Fibroblast of lung (primary cell): Measurements from ENCODE around the gene INMT. TPM values are rescaled to one million over a fixed set of nuclear protein-coding genes. Genes with fewer than 3 reads are reported as not detected.

Source experiments
- DNase-seq, 2 donors: peaks; one replicate each; pipeline versions ENCODE4 v3.0.0 to v3.0.0-alpha.2; 2010; ENCODE audit warnings: low read depth in 2 of 2
- H2AFZ ChIP-seq: 2 replicates; pipeline ENCODE4 v1.5.1; 2012; ENCODE audit warnings: low read length, control low read depth, inconsistent platforms
- H3K27ac ChIP-seq: 2 replicates; pipeline ENCODE4 v1.5.1; 2011; ENCODE audit warnings: low read length, control low read depth; ENCODE audit not compliant: insufficient read depth
- H3K27me3 ChIP-seq: 2 replicates; pipeline ENCODE4 v1.5.1; 2011; ENCODE audit warnings: mild to moderate bottlenecking, low read length; ENCODE audit not compliant: control insufficient read depth, insufficient read depth
- H3K36me3 ChIP-seq: 2 replicates; pipeline ENCODE4 v1.5.1; 2011; ENCODE audit warnings: low read length; ENCODE audit not compliant: control insufficient read depth, insufficient read depth
- H3K4me1 ChIP-seq: 2 replicates; pipeline ENCODE4 v1.5.1; 2011; ENCODE audit warnings: low read length; ENCODE audit not compliant: control insufficient read depth, insufficient read depth; ENCODE audit errors: extremely low read depth
- H3K4me2 ChIP-seq: 2 replicates; pipeline ENCODE4 v1.5.1; 2011; ENCODE audit warnings: low read length, control low read depth; ENCODE audit not compliant: insufficient read depth; ENCODE audit errors: extremely low read depth
- H3K4me3 ChIP-seq, 4 experiments: fragments of 200-600 bp in 1 of 4; sonication (generic) in 1 of 4; replicated peaks in 1 of 4; 2 replicates each; pipeline ENCODE4 v1.5.1; 2011 to 2016; ENCODE audit warnings: low read length in 4 of 4, low read depth in 3 of 4, mild to moderate bottlenecking in 3 of 4, control low read depth in 2 of 4, inconsistent platforms in 1 of 4, mixed read lengths in 1 of 4; ENCODE audit not compliant: insufficient read depth in 1 of 4; ENCODE audit errors: control extremely low read depth in 1 of 4
- H3K79me2 ChIP-seq: 2 replicates; pipeline ENCODE4 v1.5.1; 2012; ENCODE audit warnings: mild to moderate bottlenecking, low read length, inconsistent platforms; ENCODE audit not compliant: control insufficient read depth, insufficient read depth
- H3K9ac ChIP-seq: 2 replicates; pipeline ENCODE4 v1.5.1; 2011; ENCODE audit warnings: mild to moderate bottlenecking, low read length, control low read depth; ENCODE audit not compliant: insufficient read depth
- H3K9me3 ChIP-seq: 2 replicates; pipeline ENCODE4 v1.5.1; 2012; ENCODE audit warnings: low read depth, low read length; ENCODE audit not compliant: control insufficient read depth, insufficient read depth
- H4K20me1 ChIP-seq: 2 replicates; pipeline ENCODE4 v1.5.1; 2011; ENCODE audit warnings: low read length; ENCODE audit not compliant: control insufficient read depth, insufficient read depth; ENCODE audit errors: extremely low read depth
- EZH2 ChIP-seq: IDR thresholded peaks from 2 replicates; pipeline ENCODE4 v1.5.1; 2012; ENCODE audit warnings: low read length, control low read depth, mild to moderate bottlenecking; ENCODE audit errors: missing control alignments
- polyA plus RNA-seq, 2 donors: library from polyadenylated mRNA; depleted of rRNA in 1 of 2; stranded (reverse) in 1 of 2; unstranded in 1 of 2; fragments of >200 nt; gene quantifications; 2 replicates each; pipeline ENCODE4 v1.2.1, GENCODE V29; 2011 to 2012; ENCODE audit warnings: missing spikeins in 1 of 2
- total RNA-seq: library from RNA; depleted of rRNA; stranded (reverse); fragments of >200 nt; gene quantifications from 2 replicates; pipeline ENCODE4 v1.2.1, GENCODE V29; 2014
- TF ChIP-seq, protein P1 (sequence below), 2 donors: IDR thresholded peaks in 1 of 2; conservative IDR thresholded peaks in 1 of 2; 1 replicate in 1 of 2; 2 replicates in 1 of 2; pipeline ENCODE4 v1.5.1; 2011 to 2012; ENCODE audit warnings: low read length in 2 of 2, control low read depth in 1 of 2, inconsistent platforms in 1 of 2, low read depth in 1 of 2, mild to moderate bottlenecking in 1 of 2

The INMT gene
- total and polyA plus RNA-seq, 2 donors (not counting 1 experiment from before 2014, with no cell fraction given) = 75.8 to 237 TPM

DNA sequence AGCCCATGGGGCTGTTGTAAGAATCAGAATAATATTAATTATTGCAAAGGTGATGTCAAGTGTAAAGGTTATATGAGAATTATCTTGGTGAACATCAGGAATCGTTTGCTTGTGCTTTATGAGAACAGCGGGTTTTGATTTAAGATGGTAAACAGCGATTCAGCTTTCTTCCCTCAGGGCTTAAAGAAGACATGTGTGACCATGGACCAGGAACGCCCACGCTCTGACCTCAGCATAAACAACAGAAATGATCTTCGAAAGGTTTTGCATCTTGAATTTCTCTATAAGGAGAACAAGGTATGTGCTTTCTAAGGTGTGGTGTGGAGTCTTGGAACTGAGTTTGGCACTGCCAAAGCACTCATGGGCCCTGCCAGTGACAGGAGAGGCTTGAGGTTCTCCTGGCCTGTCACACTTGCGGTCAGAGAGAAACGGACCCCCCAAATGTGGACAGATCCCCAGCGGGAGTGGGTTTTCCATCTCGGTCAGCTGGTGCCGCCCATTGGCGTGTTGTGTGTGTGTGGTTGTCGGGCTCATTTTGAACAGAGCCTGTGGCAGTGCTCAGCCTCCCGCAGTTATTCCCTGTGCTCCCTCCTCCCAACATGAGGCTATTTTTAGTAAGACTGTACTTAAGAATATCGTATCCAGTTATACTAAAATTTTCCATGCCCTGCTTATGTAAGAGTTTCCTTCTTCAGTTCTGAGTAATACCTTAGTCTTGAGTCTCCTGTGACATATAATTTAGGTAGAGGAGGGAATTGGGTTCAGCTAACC lies 26.5 kb downstream of the INMT start:
- Histone ChIP-seq H3K9ac (no peak overlapping the region), H3K27me3 (no peaks in the 10 kb centered on the region), H2AFZ (no peak overlapping the region), H3K4me2 (no peak overlapping the region), H3K9me3 (no peaks in the 10 kb centered on the region), H3K36me3 (peaks cover 5% of the 10 kb centered on the region), H3K27ac (no peak overlapping the region), H3K79me2 (peaks cover 1% of the 10 kb centered on the region), H3K4me3 (no peak overlapping the region), H3K4me1 (peaks cover 3% of the 10 kb centered on the region), H4K20me1 (no peaks in the 10 kb centered on the region)
- TF ChIP-seq, protein P1, sequence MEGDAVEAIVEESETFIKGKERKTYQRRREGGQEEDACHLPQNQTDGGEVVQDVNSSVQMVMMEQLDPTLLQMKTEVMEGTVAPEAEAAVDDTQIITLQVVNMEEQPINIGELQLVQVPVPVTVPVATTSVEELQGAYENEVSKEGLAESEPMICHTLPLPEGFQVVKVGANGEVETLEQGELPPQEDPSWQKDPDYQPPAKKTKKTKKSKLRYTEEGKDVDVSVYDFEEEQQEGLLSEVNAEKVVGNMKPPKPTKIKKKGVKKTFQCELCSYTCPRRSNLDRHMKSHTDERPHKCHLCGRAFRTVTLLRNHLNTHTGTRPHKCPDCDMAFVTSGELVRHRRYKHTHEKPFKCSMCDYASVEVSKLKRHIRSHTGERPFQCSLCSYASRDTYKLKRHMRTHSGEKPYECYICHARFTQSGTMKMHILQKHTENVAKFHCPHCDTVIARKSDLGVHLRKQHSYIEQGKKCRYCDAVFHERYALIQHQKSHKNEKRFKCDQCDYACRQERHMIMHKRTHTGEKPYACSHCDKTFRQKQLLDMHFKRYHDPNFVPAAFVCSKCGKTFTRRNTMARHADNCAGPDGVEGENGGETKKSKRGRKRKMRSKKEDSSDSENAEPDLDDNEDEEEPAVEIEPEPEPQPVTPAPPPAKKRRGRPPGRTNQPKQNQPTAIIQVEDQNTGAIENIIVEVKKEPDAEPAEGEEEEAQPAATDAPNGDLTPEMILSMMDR (conservative IDR thresholded peaks at IDR 0.05 in 1 of 2, IDR thresholded peaks at IDR 0.05 in 1 of 2; ENCODE audit: low read depth in 1 of 2, low read length in 2 of 2) = no peak
- TF ChIP-seq EZH2 = no peak
- peak in 1 of 2 donors; percentile 50 for DNase-seq

DNA sequence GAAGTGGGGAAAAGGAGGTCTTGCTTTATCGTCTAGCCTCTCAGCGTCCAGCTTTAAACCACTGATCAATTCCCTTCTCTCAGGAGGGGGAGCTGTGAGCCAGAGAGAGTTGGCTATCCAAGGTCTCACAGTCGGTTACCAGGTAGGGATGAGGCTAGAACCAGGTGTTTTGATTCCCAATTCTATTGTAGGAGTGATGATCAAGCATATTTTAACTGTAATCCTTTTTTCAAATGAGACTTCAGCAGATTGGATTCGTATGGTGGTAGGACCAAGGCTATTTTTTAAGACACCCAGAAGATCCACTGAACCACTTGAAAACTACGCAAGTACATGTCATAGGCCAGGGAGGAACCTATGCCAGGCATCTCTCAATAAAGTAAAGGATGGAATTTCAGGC lies 27.6 kb downstream of the INMT start:
- H3K79me2 ChIP-seq = no peaks in the 10 kb centered on the region
- H3K9me3 ChIP-seq = no peaks in the 10 kb centered on the region
- H3K27ac ChIP-seq = no peak overlapping the region
- no peaks in the 10 kb centered on the region for H3K27me3 ChIP-seq
- TF ChIP-seq, protein P1 (conservative IDR thresholded peaks at IDR 0.05 in 1 of 2, IDR thresholded peaks at IDR 0.05 in 1 of 2; ENCODE audit: low read depth in 1 of 2, low read length in 2 of 2) = no peak
- TF ChIP-seq EZH2 = no peak
- H4K20me1 ChIP-seq = no peaks in the 10 kb centered on the region
- peaks cover 3% of the 10 kb centered on the region for H3K4me1 ChIP-seq
- no peak overlapping the region for H3K9ac ChIP-seq
- no peak overlapping the region for H2AFZ ChIP-seq
- no peak for DNase-seq
- H3K36me3 ChIP-seq = peaks cover 5% of the 10 kb centered on the region
- H3K4me2 ChIP-seq = no peak overlapping the region
- H3K4me3 ChIP-seq = no peak overlapping the region

DNA sequence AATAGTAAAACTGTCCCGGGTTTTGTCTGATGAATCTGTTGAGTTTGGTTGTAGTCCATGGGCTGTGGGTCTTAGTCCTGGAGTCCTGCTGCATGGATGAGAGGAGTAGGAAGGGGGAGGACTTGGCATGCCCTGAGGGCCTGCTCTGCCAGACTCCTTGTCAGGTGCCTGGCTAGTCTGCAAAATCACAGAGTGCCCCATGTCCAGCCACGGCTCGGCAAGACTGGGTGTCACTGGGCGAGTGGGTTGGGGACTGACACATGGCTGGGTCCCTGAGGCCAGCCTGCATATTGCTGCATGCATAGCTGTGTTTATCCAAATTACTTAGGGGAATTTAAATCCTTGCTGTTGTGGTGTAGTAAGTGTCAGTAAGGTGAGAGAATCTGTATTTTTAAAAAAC lies 29.0 kb downstream of the INMT start:
- Histone ChIP-seq H3K4me3 (no peak overlapping the region), H3K27ac (no peak overlapping the region), H3K27me3 (no peaks in the 10 kb centered on the region), H3K9ac (no peak overlapping the region), H3K36me3 (peaks cover 6% of the 10 kb centered on the region), H3K4me1 (peaks cover 3% of the 10 kb centered on the region), H3K9me3 (no peaks in the 10 kb centered on the region), H3K79me2 (no peaks in the 10 kb centered on the region), H4K20me1 (no peaks in the 10 kb centered on the region), H3K4me2 (no peak overlapping the region), H2AFZ (no peak overlapping the region)
- DNase-seq = no peak
- no peak for TF ChIP-seq EZH2
- TF ChIP-seq, protein P1 (conservative IDR thresholded peaks at IDR 0.05 in 1 of 2, IDR thresholded peaks at IDR 0.05 in 1 of 2; ENCODE audit: low read depth in 1 of 2, low read length in 2 of 2) = no peak
